ENCODE measurements around the gene MYL2.

The MYL2 gene

DNA sequence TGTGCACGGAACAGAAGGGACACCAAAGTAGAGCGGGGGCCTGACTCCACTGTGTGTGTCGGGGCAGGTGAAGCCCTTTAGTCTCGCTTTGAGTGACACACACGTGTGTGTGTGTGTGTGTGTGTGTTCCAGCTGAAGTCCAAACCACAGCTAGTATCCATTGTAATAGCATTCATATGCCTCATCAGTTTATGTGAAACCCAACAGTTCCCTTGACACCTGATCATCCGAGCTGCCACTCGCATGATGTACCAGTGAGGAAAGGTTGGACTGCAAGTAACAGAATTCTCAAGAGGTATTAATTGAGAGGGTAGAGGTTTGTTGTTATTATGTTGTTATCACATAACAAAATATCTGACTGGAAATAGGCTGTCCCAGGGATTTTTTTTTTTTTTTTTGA lies 57.2 kb downstream of the MYL2 start:
- TF ChIP-seq POLR2AphosphoS5 (IDR thresholded peaks at IDR 0.05; ENCODE audit: low read depth, low read length) (no peak), SIN3A (IDR thresholded peaks at IDR 0.05; ENCODE audit: borderline replicate concordance, insufficient read depth, low read length) (no peak), TAF1 (IDR thresholded peaks at IDR 0.05; ENCODE audit: borderline replicate concordance, insufficient read depth, low read length) (no peak)

- TF ChIP-seq REST (IDR thresholded peaks at IDR 0.05; ENCODE audit: insufficient read depth in 1 of 2, low read depth in 2 of 2, low read length in 2 of 2) (no peak), FOXP2 (optimal IDR thresholded peaks at IDR 0.05; ENCODE audit: borderline replicate concordance, extremely low read depth, extremely low read length, insufficient read depth) (no peak), POLR2AphosphoS5 (IDR thresholded peaks at IDR 0.05; ENCODE audit: low read depth, low read length) (no peak), TAF1 (IDR thresholded peaks at IDR 0.05; ENCODE audit: borderline replicate concordance, insufficient read depth, low read length) (no peak), SIN3A (IDR thresholded peaks at IDR 0.05; ENCODE audit: borderline replicate concordance, insufficient read depth, low read length) (no peak)
Observed at GRCh38 chr12:110862329-110862728, 58.0 kb downstream of the MYL2 start.

- TF ChIP-seq FOXP2 (optimal IDR thresholded peaks at IDR 0.05; ENCODE audit: borderline replicate concordance, extremely low read depth, extremely low read length, insufficient read depth): no peak
- no peak for TF ChIP-seq SIN3A (IDR thresholded peaks at IDR 0.05; ENCODE audit: borderline replicate concordance, insufficient read depth, low read length)
- no peak for TF ChIP-seq REST (IDR thresholded peaks at IDR 0.05; ENCODE audit: insufficient read depth in 1 of 2, low read depth in 2 of 2, low read length in 2 of 2)
- no peak for TF ChIP-seq TAF1 (IDR thresholded peaks at IDR 0.05; ENCODE audit: borderline replicate concordance, insufficient read depth, low read length)
- TF ChIP-seq POLR2AphosphoS5 (IDR thresholded peaks at IDR 0.05; ENCODE audit: low read depth, low read length): no peak; the same call in 1 of the 2 replicates
Observed at GRCh38 chr12:110861729-110862128, 58.6 kb downstream of the MYL2 start.

Measured in PFSK-1 (cell line).